HEK293 (cell line): ENCODE measurements around the gene CYREN.

ENCODE experiments used
- CTCF ChIP-seq: fragments of 450-650 bp; formaldehyde crosslinking; IDR thresholded peaks from 2 replicates; pipeline ENCODE4 v1.5.1; 2016; ENCODE audit warnings: missing biosample characterization, missing genetic modification characterization
- GLI2 ChIP-seq: fragments of 450-650 bp; formaldehyde crosslinking; IDR thresholded peaks from 2 replicates; pipeline ENCODE4; 2017; ENCODE audit warnings: missing biosample characterization, missing genetic modification characterization, low read depth, borderline replicate concordance
- GLI4 ChIP-seq: fragments of 450-650 bp; formaldehyde crosslinking; IDR thresholded peaks from 2 replicates; pipeline ENCODE4 v1.5.1; 2016; ENCODE audit warnings: missing biosample characterization, missing genetic modification characterization
- SALL2 ChIP-seq: fragments of 450-650 bp; formaldehyde crosslinking; IDR thresholded peaks from 2 replicates; pipeline ENCODE4 v1.5.0; 2017; ENCODE audit warnings: missing biosample characterization, mild to moderate bottlenecking, missing genetic modification characterization, borderline replicate concordance
- YY1 ChIP-seq: fragments of 450-650 bp; formaldehyde crosslinking; IDR thresholded peaks from 2 replicates; pipeline ENCODE4 v1.5.1; 2018; ENCODE audit warnings: missing biosample characterization, missing genetic modification characterization
- ZNF274 ChIP-seq, 2 experiments: fragments of 200-500 bp in 1 of 2; fragments of 450-650 bp in 1 of 2; sonication (Bioruptor generic) in 1 of 2; formaldehyde crosslinking in 1 of 2; IDR thresholded peaks; 2 replicates each; pipeline versions ENCODE4 v1.5.1 to v1.6.1; 2014 to 2016; ENCODE audit warnings: borderline replicate concordance in 1 of 2, inconsistent platforms in 1 of 2, low read length in 1 of 2, missing biosample characterization in 1 of 2, missing genetic modification characterization in 1 of 2
- ZNF324 ChIP-seq: fragments of 450-650 bp; formaldehyde crosslinking; IDR thresholded peaks from 2 replicates; pipeline ENCODE4 v1.5.1; 2016; ENCODE audit warnings: missing biosample characterization, missing genetic modification characterization
- ZSCAN18 ChIP-seq: fragments of 450-650 bp; formaldehyde crosslinking; IDR thresholded peaks from 2 replicates; pipeline ENCODE4 v1.5.1; 2016; ENCODE audit warnings: missing biosample characterization, missing genetic modification characterization

- TF ChIP-seq YY1 (tag by site-specific recombination) (no peak), ZSCAN18 (tag by site-specific recombination) (no peak), GLI2 (no peak), SALL2 (no peak), ZNF324 (no peak), CTCF (tag by site-specific recombination) (no peak), ZNF274 (IDR thresholded peaks at IDR 0.05; ENCODE audit: low read length) (no peak), ZNF274 (tag by site-specific recombination; IDR thresholded peaks at IDR 0.05; ENCODE audit: borderline replicate concordance) (no peak), GLI4 (tag by site-specific recombination) (no peak)
These were observed 23.1 kb upstream of the CYREN start for GRCh38 chr7:135193615-135194081.
